NCI-H82 (cell line): ENCODE measurements around the gene GRPEL2.

Source experiments
- DNase-seq: peaks from one replicate; lab custom pipeline; 2025; lab: John Stamatoyannopoulos, UW

The GRPEL2 gene

GRCh38 chr5:149345147-149345891 is at the start of gene GRPEL2:
Gene GRPEL2, plus strand, starts transcription at chr5:149345499. Its CDS starts 41 bp downstream, at chr5:149345540.
- peak; percentile 97 for DNase-seq

GRCh38 chr5:149297340-149298025 is 47.8 kb upstream of the GRPEL2 start:
- no peak for DNase-seq

- no peak for DNase-seq
Observed at GRCh38 chr5:149298163-149298562, 47.1 kb upstream of the GRPEL2 start.

GRCh38 chr5:149298842-149299404 is 46.4 kb upstream of the GRPEL2 start:
- DNase-seq: no peak

- no peak for DNase-seq
Observed at GRCh38 chr5:149299451-149300054, 45.7 kb upstream of the GRPEL2 start.

- no peak for DNase-seq
Observed at GRCh38 chr5:149300441-149300840, 44.9 kb upstream of the GRPEL2 start.

GRCh38 chr5:149301049-149301743 is 44.1 kb upstream of the GRPEL2 start:
- DNase-seq: no peak

GRCh38 chr5:149301744-149302380 is 43.4 kb upstream of the GRPEL2 start:
- no peak for DNase-seq

- no peak for DNase-seq
Observed at GRCh38 chr5:149302641-149303040, 42.7 kb upstream of the GRPEL2 start.

GRCh38 chr5:149303210-149303609 is 42.1 kb upstream of the GRPEL2 start:
- no peak for DNase-seq

- DNase-seq: no peak
Observed at GRCh38 chr5:149304195-149305078, 40.9 kb upstream of the GRPEL2 start.

- DNase-seq: no peak
Observed at GRCh38 chr5:149309354-149309753, 35.9 kb upstream of the GRPEL2 start.

- DNase-seq: no peak
Observed at GRCh38 chr5:149310488-149310887, 34.8 kb upstream of the GRPEL2 start.

GRCh38 chr5:149310947-149311658 is 34.2 kb upstream of the GRPEL2 start:
- peak; percentile 96 for DNase-seq

GRCh38 chr5:149313151-149313841 is 32.0 kb upstream of the GRPEL2 start:
- DNase-seq: peak; percentile 19

GRCh38 chr5:149314571-149315111 is 30.7 kb upstream of the GRPEL2 start:
- DNase-seq: peak; percentile 87

GRCh38 chr5:149315753-149316152 is 29.5 kb upstream of the GRPEL2 start:
- DNase-seq: no peak

- peak; percentile 51 for DNase-seq
Observed at GRCh38 chr5:149317281-149318048, 27.8 kb upstream of the GRPEL2 start.
